Ovary (tissue), 3 donors: ENCODE measurements around the gene GLTP.

ENCODE experiments used
- EP300 ChIP-seq: sonication (generic); formaldehyde crosslinking; IDR thresholded peaks from one replicate; pipeline ENCODE4 v1.6.1; 2017; ENCODE audit warnings: antibody characterized with exemption
- TF ChIP-seq, protein P1 (sequence below), 3 donors: fragments of 450-650 bp in 2 of 3; fragments of 200-600 bp in 1 of 3; IDR thresholded peaks; one replicate each; pipeline versions ENCODE4 v1.5.1 to v1.8.0; 2016 to 2022; ENCODE audit warnings: antibody characterized with exemption in 3 of 3, mild to moderate bottlenecking in 1 of 3
- donor health status: DM: no; HTN: no; CAD: no.

DNA sequence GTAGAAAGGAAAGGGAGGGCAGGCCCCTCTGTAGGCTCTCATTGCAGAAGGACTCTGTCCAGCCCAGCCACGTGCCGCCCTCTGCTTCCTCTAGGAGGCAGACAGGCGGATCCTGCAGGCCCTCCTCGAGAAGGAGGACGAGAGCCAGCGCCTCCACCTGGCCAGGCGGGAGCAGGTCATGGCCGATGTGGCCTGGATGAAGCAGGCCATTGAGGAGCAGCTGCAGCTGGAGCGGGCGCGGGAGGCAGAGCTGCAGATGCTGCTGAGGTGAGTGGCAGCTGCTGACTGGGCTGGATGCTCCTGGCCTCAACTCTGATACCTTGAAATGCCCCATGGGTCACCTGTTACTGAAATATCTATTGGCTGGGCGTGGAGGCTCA lies 30.6 kb upstream of the GLTP start:
- TF ChIP-seq, protein P1, sequence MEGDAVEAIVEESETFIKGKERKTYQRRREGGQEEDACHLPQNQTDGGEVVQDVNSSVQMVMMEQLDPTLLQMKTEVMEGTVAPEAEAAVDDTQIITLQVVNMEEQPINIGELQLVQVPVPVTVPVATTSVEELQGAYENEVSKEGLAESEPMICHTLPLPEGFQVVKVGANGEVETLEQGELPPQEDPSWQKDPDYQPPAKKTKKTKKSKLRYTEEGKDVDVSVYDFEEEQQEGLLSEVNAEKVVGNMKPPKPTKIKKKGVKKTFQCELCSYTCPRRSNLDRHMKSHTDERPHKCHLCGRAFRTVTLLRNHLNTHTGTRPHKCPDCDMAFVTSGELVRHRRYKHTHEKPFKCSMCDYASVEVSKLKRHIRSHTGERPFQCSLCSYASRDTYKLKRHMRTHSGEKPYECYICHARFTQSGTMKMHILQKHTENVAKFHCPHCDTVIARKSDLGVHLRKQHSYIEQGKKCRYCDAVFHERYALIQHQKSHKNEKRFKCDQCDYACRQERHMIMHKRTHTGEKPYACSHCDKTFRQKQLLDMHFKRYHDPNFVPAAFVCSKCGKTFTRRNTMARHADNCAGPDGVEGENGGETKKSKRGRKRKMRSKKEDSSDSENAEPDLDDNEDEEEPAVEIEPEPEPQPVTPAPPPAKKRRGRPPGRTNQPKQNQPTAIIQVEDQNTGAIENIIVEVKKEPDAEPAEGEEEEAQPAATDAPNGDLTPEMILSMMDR (IDR thresholded peaks at IDR 0.05): no peak
- TF ChIP-seq EP300: no peak
